K562 (cell line): ENCODE measurements around the gene MS4A2.
A peak's percentile ranks its signal among the peaks of the same experiment; 100 is the strongest.

Experiments used
- EHMT2 ChIP-seq: fragments of 450-650 bp; IDR thresholded peaks from 2 replicates; pipeline ENCODE4 v1.6.1; 2018; ENCODE audit warnings: antibody characterized with exemption
- JUNB ChIP-seq: fragments of 450-650 bp; formaldehyde crosslinking; conservative IDR thresholded peaks from 2 replicates; pipeline ENCODE4 v1.4.0; 2020; ENCODE audit warnings: mild to moderate bottlenecking
- PRPF4 ChIP-seq: fragments of 200-400 bp; formaldehyde crosslinking; IDR thresholded peaks from one replicate; pipeline ENCODE4 v1.6.1; 2017; ENCODE audit warnings: low read length, low read depth, mild to moderate bottlenecking; ENCODE audit not compliant: insufficient read depth, poor library complexity, severe bottlenecking
- TF ChIP-seq, protein P1 (sequence below), 3 experiments: IDR thresholded peaks in 2 of 3; conservative IDR thresholded peaks in 1 of 3; 2 replicates each; pipeline ENCODE4 v1.5.1; 2011 to 2012; ENCODE audit warnings: low read length in 3 of 3, mild to moderate bottlenecking in 3 of 3, control low read depth in 2 of 3, improper control_type of control experiment in 1 of 3, inconsistent platforms in 1 of 3, low read depth in 1 of 3, mixed read lengths in 1 of 3, moderate library complexity in 1 of 3; ENCODE audit not compliant: insufficient read depth in 2 of 3
- TF ChIP-seq, protein P2 (sequence below): fragments of 450-650 bp; IDR thresholded peaks from 2 replicates; pipeline ENCODE4 v1.6.1; 2016; ENCODE audit warnings: low read depth, mild to moderate bottlenecking, moderate library complexity

DNA sequence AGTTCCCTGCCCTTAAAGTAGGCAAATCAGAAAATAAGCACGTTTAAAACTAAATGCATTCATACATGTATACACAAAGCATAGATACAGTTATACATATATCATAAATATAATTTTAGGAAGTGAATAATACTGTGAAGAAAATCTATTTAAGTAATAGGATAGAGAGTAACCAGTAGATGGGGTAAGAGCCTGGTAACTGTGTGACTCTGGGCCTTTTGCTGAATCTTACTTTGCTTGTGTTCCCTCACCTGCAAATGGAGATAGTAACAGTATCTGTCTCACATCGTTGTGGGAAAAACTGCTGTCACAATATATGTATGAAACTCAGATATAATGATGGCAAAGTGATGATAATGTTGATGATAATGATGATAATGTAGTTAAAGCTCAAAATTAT is 29.9 kb downstream of the MS4A2 start:
- TF ChIP-seq, protein P1, sequence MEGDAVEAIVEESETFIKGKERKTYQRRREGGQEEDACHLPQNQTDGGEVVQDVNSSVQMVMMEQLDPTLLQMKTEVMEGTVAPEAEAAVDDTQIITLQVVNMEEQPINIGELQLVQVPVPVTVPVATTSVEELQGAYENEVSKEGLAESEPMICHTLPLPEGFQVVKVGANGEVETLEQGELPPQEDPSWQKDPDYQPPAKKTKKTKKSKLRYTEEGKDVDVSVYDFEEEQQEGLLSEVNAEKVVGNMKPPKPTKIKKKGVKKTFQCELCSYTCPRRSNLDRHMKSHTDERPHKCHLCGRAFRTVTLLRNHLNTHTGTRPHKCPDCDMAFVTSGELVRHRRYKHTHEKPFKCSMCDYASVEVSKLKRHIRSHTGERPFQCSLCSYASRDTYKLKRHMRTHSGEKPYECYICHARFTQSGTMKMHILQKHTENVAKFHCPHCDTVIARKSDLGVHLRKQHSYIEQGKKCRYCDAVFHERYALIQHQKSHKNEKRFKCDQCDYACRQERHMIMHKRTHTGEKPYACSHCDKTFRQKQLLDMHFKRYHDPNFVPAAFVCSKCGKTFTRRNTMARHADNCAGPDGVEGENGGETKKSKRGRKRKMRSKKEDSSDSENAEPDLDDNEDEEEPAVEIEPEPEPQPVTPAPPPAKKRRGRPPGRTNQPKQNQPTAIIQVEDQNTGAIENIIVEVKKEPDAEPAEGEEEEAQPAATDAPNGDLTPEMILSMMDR (IDR thresholded peaks at IDR 0.05 in 2 of 3, conservative IDR thresholded peaks at IDR 0.05 in 1 of 3; ENCODE audit: insufficient read depth in 2 of 3, low read depth in 1 of 3, low read length in 3 of 3), result peak in 1 of 3 experiments; percentile 18; a peak in 1 of 6 replicates
- TF ChIP-seq EHMT2, result no peak
- TF ChIP-seq JUNB, result no peak
- TF ChIP-seq PRPF4, result no peak
- TF ChIP-seq, protein P2, sequence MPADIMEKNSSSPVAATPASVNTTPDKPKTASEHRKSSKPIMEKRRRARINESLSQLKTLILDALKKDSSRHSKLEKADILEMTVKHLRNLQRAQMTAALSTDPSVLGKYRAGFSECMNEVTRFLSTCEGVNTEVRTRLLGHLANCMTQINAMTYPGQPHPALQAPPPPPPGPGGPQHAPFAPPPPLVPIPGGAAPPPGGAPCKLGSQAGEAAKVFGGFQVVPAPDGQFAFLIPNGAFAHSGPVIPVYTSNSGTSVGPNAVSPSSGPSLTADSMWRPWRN, result no peak
